Measurements from ENCODE around the gene MYT1.

Gene MYT1

GRCh38 chr20:64167676-64168075 is 3.4 kb downstream of the MYT1 start:
- TF ChIP-seq CTCF (IDR thresholded peaks at IDR 0.05) = no peak

GRCh38 chr20:64168381-64169090 is 4.3 kb downstream of the MYT1 start:
- intact Hi-C loops (cut with DNase I; ENCODE audit: low total_unique reads) = no loop called here
- Histone ChIP-seq H3K4me1 (no peaks in the 10 kb centered on the region), H3K27ac (no peak overlapping the region), H3K9me3 (no peaks in the 10 kb centered on the region), H3K36me3 (no peaks in the 10 kb centered on the region), H3K27me3 (peaks cover 0 to 76% of the 10 kb centered on the region in 2 donors), H3K4me3 (no peak overlapping the region)
- TF ChIP-seq CTCF (IDR thresholded peaks at IDR 0.05) = no peak
- DNase-seq = no peak

More at GRCh38 chr20:64167676-64168075, 3.4 kb downstream of the MYT1 start:
- no peak for DNase-seq
- no peaks in the 10 kb centered on the region for H3K36me3 ChIP-seq
- no peaks in the 10 kb centered on the region for H3K4me1 ChIP-seq
- H3K4me3 ChIP-seq = no peak overlapping the region
- no peaks in the 10 kb centered on the region for H3K9me3 ChIP-seq
- no peak overlapping the region for H3K27ac ChIP-seq
- intact Hi-C loops (cut with DNase I; ENCODE audit: low total_unique reads) = no loop called here
- H3K27me3 ChIP-seq = peaks cover 0 to 70% of the 10 kb centered on the region in 2 donors

- H3K27ac ChIP-seq = no peak overlapping the region
- no peak for DNase-seq
- no peak for TF ChIP-seq CTCF (IDR thresholded peaks at IDR 0.05)
Measured at GRCh38 chr20:64169091-64169560, 4.9 kb downstream of the MYT1 start.

GRCh38 chr20:64171211-64171610 is 7.0 kb downstream of the MYT1 start:
- no peak overlapping the region for H3K27ac ChIP-seq
- intact Hi-C loops (cut with DNase I; ENCODE audit: low total_unique reads) = no loop called here
- TF ChIP-seq CTCF (IDR thresholded peaks at IDR 0.05) = no peak
- no peaks in the 10 kb centered on the region for H3K4me1 ChIP-seq
- no peak overlapping the region for H3K4me3 ChIP-seq
- H3K36me3 ChIP-seq = no peaks in the 10 kb centered on the region
- DNase-seq = no peak
- peaks cover 0 to 49% of the 10 kb centered on the region in 2 donors for H3K27me3 ChIP-seq
- no peaks in the 10 kb centered on the region for H3K9me3 ChIP-seq

More at GRCh38 chr20:64169091-64169560, 4.9 kb downstream of the MYT1 start:
- no peak overlapping the region for H3K4me3 ChIP-seq
- H3K36me3 ChIP-seq = no peaks in the 10 kb centered on the region
- intact Hi-C loops (cut with DNase I; ENCODE audit: low total_unique reads) = no loop called here
- H3K9me3 ChIP-seq = no peaks in the 10 kb centered on the region
- H3K27me3 ChIP-seq = peaks cover 0 to 70% of the 10 kb centered on the region in 2 donors
- H3K4me1 ChIP-seq = no peaks in the 10 kb centered on the region

- intact Hi-C loops (cut with DNase I; ENCODE audit: low total_unique reads) = no loop called here
- no peak for TF ChIP-seq CTCF (IDR thresholded peaks at IDR 0.05)
- H3K4me3 ChIP-seq = no peak overlapping the region
- no peak for DNase-seq
- no peaks in the 10 kb centered on the region for H3K9me3 ChIP-seq
- peaks cover 0 to 40% of the 10 kb centered on the region in 2 donors for H3K27me3 ChIP-seq
- no peak overlapping the region for H3K27ac ChIP-seq
- no peaks in the 10 kb centered on the region for H3K4me1 ChIP-seq
- H3K36me3 ChIP-seq = no peaks in the 10 kb centered on the region
Measured at GRCh38 chr20:64173116-64173515, 8.9 kb downstream of the MYT1 start.

Data from tibial artery (tissue), 4 donors.